DND-41 (cell line): Measurements from ENCODE around the gene GRK3.

Experiments used
- CTCF ChIP-seq: IDR thresholded peaks from 2 replicates; pipeline ENCODE4 v1.5.1; 2012; ENCODE audit warnings: borderline replicate concordance, low read length, moderate library complexity, mild to moderate bottlenecking; ENCODE audit not compliant: poor library complexity, severe bottlenecking; ENCODE audit errors: extremely low read depth
- EZH2 ChIP-seq: IDR thresholded peaks from 3 replicates; pipeline ENCODE4 v1.6.1; 2012; ENCODE audit warnings: borderline replicate concordance, low read depth, mild to moderate bottlenecking, moderate library complexity, low read length, inconsistent platforms; ENCODE audit not compliant: severe bottlenecking

DNA sequence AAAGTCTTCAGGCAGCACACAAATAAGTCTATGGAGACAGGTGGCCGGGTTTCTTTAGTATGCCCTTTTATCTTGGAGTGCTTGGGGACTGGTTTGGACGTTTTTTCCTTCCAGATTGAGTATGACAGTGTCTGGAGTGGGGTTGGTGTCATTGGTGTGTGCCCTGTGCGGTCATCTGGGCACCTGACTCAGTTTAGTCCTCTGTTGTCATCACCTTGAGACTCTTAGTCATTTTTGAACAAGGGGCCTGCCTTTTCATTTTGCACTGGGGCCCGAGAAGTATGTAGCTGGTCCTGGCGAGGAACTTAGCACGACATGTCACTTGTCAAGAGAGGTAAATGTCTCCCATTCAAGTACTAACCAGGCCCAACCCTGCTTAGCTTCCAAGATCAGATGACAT, 150.3 kb downstream of the GRK3 start:
- TF ChIP-seq CTCF (no peak), EZH2 (no peak)
